ENCODE measurements around the gene KRTAP5-5. TPM values are rescaled to one million over a fixed set of nuclear protein-coding genes. Genes with fewer than 3 reads are reported as not detected.

The KRTAP5-5 gene
- total RNA-seq, 1 donor from 2014 or later, result not detected

DNA sequence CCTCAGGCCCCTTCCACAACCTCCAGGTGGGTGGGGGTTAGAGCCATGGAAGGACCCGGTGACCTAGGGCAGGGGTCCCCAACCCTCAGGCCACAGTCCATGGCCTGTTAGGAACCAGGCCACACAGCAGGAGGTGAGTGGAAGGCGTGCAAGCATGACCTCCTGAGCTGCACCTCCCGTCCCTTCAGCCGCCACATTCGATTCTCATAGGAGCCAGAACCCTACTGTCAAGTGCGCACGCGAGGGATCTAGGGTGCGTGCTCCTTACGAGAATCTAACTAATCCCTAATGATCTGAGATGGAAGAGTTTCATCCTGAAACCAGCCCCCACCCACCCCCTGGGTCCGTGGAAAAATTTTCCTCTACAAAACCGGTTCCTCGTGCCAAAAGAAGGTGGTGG, 4.0 kb upstream of the KRTAP5-5 start:
- TF ChIP-seq, protein P1, sequence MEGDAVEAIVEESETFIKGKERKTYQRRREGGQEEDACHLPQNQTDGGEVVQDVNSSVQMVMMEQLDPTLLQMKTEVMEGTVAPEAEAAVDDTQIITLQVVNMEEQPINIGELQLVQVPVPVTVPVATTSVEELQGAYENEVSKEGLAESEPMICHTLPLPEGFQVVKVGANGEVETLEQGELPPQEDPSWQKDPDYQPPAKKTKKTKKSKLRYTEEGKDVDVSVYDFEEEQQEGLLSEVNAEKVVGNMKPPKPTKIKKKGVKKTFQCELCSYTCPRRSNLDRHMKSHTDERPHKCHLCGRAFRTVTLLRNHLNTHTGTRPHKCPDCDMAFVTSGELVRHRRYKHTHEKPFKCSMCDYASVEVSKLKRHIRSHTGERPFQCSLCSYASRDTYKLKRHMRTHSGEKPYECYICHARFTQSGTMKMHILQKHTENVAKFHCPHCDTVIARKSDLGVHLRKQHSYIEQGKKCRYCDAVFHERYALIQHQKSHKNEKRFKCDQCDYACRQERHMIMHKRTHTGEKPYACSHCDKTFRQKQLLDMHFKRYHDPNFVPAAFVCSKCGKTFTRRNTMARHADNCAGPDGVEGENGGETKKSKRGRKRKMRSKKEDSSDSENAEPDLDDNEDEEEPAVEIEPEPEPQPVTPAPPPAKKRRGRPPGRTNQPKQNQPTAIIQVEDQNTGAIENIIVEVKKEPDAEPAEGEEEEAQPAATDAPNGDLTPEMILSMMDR (conservative IDR thresholded peaks at IDR 0.05), result no peak
- Mint-ChIP-seq H3K9me3 (no peaks in the 10 kb centered on the region), H3K4me3 (no peak overlapping the region), H3K27me3 (peaks cover 35% of the 10 kb centered on the region), H3K27ac (no peak overlapping the region), H3K4me1 (ENCODE audit: unreplicated experiment) (no peaks in the 10 kb centered on the region), H3K36me3 (no peaks in the 10 kb centered on the region)
- DNase-seq (ENCODE audit: extremely low spot score, unreplicated experiment), result no peak

DNA sequence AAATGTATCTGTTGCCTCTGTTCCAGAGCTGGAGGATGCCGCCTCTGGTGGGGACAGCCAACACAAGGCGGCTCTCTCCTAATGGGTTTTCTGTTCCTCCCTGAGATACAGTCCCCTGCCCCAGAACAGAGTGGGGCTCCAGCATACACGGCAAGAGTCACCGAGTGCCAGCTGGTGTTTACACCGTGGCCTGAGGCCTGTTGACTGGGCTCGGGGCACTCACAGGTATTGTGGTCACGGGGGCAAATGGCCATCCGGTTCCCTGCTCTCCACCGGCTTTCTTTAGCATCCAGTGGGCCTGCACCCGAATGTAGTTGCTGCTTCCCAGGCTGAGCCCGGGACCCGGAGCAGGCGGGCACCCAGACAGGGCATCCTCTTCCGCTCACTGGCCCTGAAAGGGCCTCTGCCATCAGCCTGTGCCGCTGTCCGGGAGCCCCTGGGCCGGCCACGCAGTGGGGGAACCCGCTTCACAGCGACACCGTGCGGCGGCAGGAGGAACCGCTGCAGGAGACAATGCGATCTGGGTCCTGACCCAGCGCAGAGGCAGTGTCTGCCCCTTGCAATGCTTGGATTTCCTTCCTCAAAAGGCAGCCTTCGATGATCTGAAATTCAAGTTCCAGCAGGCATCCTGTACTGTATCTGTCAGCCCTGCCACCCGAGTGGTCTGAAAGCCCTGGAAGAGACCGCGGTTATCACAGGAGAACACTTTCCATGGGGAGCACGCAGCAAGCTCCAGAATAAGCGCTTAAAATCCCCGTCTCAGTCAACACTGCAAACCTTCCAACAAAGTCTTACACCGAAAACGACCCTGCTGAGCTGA, 859 bp upstream of the KRTAP5-5 start:
- Mint-ChIP-seq H3K27ac (no peak overlapping the region), H3K4me3 (no peak overlapping the region), H3K27me3 (peaks cover 41% of the 10 kb centered on the region), H3K9me3 (no peaks in the 10 kb centered on the region), H3K36me3 (no peaks in the 10 kb centered on the region), H3K4me1 (ENCODE audit: unreplicated experiment) (peaks cover 4% of the 10 kb centered on the region)
- TF ChIP-seq, protein P1 (conservative IDR thresholded peaks at IDR 0.05), result peak; percentile 95
- DNase-seq (ENCODE audit: extremely low spot score, unreplicated experiment), result no peak

DNA sequence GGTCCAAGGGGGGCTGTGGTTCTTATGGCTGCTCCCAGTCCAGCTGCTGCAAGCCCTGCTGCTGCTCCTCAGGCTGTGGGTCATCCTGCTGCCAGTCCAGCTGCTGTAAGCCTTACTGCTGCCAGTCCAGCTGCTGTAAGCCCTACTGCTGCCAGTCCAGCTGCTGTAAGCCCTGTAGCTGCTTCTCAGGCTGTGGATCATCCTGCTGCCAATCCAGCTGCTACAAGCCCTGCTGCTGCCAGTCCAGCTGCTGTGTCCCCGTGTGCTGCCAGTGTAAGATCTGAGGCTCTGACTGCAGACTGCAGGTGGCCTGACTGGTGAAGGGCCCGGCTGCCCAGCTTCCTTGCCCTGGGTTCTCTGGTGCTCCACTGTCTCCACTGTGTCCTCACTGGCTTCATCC, 696 bp downstream of the KRTAP5-5 start:
- H3K27me3 Mint-ChIP-seq, result peaks cover 41% of the 10 kb centered on the region
- peaks cover 4% of the 10 kb centered on the region for H3K4me1 Mint-ChIP-seq (ENCODE audit: unreplicated experiment)
- no peak overlapping the region for H3K4me3 Mint-ChIP-seq
- H3K27ac Mint-ChIP-seq, result no peak overlapping the region
- no peaks in the 10 kb centered on the region for H3K36me3 Mint-ChIP-seq
- DNase-seq (ENCODE audit: extremely low spot score, unreplicated experiment), result no peak
- TF ChIP-seq, protein P1 (conservative IDR thresholded peaks at IDR 0.05), result no peak
- no peaks in the 10 kb centered on the region for H3K9me3 Mint-ChIP-seq

DNA sequence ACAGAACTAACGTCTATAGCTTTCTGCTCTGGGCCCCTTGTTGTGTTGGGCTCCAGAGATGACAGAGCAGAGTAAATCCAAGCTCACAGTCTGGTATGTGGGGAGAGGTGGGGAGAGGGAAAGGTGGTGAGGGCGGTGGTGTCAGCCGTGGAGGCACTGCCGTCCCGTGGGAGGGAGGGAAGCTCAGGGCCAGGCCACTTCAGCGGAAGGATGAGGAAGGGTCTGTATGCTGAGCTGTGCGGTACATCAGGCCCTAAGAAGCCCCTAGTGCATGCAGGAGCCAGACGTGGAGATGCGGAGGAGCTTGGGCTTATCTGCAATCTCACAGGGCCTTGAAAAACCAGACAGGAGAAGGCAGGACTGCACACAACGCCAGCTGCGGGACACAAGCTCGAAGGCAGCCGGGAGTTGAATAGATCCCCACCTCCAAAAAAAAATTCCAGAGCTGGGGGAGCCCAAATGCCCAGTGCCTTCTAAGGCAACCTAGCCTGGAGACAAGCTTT, 1.5 kb downstream of the KRTAP5-5 start:
- Mint-ChIP-seq H3K9me3 (no peaks in the 10 kb centered on the region), H3K4me1 (ENCODE audit: unreplicated experiment) (peaks cover 4% of the 10 kb centered on the region), H3K4me3 (no peak overlapping the region), H3K27me3 (peaks cover 44% of the 10 kb centered on the region), H3K36me3 (no peaks in the 10 kb centered on the region), H3K27ac (no peak overlapping the region)
- no peak for DNase-seq (ENCODE audit: extremely low spot score, unreplicated experiment)
- TF ChIP-seq, protein P1 (conservative IDR thresholded peaks at IDR 0.05), result no peak

DNA sequence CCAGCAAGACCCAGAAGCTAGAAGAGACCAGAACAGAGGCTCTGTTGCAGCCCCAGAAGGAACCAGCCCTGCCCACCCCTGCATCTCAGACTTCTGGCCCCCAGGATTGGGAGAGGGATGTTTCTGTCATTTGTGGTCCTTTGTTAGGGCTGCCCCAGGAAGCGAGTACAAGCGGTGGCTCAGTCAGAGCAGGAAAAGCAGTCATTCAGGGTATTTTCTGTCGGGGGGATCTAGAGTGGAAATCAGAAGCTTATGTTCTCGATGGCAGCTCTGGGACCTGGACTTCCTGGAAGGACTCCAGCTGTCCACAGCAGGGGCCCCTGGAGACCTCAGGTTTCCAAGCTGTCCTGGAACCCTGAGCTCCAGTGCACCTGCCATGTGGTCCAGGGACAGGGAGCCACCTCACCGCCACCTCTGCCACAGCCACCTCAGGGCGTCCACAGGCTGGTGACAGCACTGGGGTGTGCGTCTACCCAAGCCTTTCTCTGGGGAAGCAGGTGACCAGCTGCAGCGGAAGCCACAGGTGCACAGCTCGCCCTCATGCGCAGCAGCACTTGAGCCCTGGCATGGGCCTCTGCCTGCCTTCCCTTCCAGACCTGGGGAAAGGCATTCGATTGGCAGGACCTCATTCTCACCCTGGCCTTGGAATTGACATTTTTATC, 2.6 kb downstream of the KRTAP5-5 start:
- peaks cover 38% of the 10 kb centered on the region for H3K27me3 Mint-ChIP-seq
- no peak overlapping the region for H3K4me3 Mint-ChIP-seq
- H3K4me1 Mint-ChIP-seq (ENCODE audit: unreplicated experiment), result peaks cover 4% of the 10 kb centered on the region
- H3K27ac Mint-ChIP-seq, result no peak overlapping the region
- TF ChIP-seq, protein P1 (conservative IDR thresholded peaks at IDR 0.05), result no peak
- DNase-seq (ENCODE audit: extremely low spot score, unreplicated experiment), result no peak
- H3K9me3 Mint-ChIP-seq, result no peaks in the 10 kb centered on the region
- H3K36me3 Mint-ChIP-seq, result no peaks in the 10 kb centered on the region
